GM23338 (cell line): ENCODE data around the gene TUBB3. TPM values are rescaled to one million over a fixed set of nuclear protein-coding genes. Genes with fewer than 3 reads are reported as not detected.
"Not testable (repeated sequence)": the region's sequence is repeated elsewhere in the genome, so short reads cannot be mapped to it uniquely, and the experiment has no call there.

Experiments used
- ATAC-seq: fragments of 200-7000 bp; cut with Tn5 transposase; 3 replicates; pipeline ENCODE4 v1.9.1; 2020
- DNase-seq: peaks from one replicate; pipeline ENCODE4 v3.0.0-alpha.2; 2015; ENCODE audit warnings: low spot score
- H2AFZ ChIP-seq: fragments of 200-600 bp; sonication (generic); 2 replicates; pipeline ENCODE4 v1.8.0; 2016; ENCODE audit warnings: antibody characterized with exemption, mild to moderate bottlenecking, moderate library complexity
- H3F3A ChIP-seq: fragments of 200-600 bp; sonication (generic); replicated peaks from 2 replicates; pipeline ENCODE4 v1.8.0; 2017; ENCODE audit warnings: antibody characterized with exemption, mixed run types, low read depth
- H3K27ac ChIP-seq: fragments of 200-600 bp; sonication (generic); 2 replicates; pipeline ENCODE4 v1.6.1; 2016; ENCODE audit warnings: low read depth
- H3K27me3 ChIP-seq: fragments of 200-600 bp; sonication (generic); 2 replicates; pipeline ENCODE4 v1.8.0; 2016; ENCODE audit warnings: mild to moderate bottlenecking, mixed run types, moderate library complexity; ENCODE audit not compliant: insufficient read depth
- H3K36me3 ChIP-seq: fragments of 200-600 bp; sonication (generic); 2 replicates; pipeline ENCODE4 v1.8.0; 2016; ENCODE audit warnings: mild to moderate bottlenecking; ENCODE audit not compliant: insufficient read depth
- H3K4me1 ChIP-seq: fragments of 200-600 bp; sonication (generic); 2 replicates; pipeline ENCODE4 v1.8.0; 2016; ENCODE audit warnings: mild to moderate bottlenecking, moderate library complexity; ENCODE audit not compliant: insufficient read depth
- H3K4me2 ChIP-seq: fragments of 200-600 bp; sonication (generic); 2 replicates; pipeline ENCODE4 v1.7.1; 2017; ENCODE audit warnings: mixed run types
- H3K4me3 ChIP-seq: fragments of 200-600 bp; sonication (generic); 2 replicates; pipeline ENCODE4 v1.6.1; 2016; ENCODE audit warnings: mixed run types
- H3K79me2 ChIP-seq: fragments of 200-600 bp; sonication (generic); replicated peaks from 2 replicates; pipeline ENCODE4 v1.8.0; 2017; ENCODE audit warnings: mild to moderate bottlenecking; ENCODE audit not compliant: insufficient read depth
- H3K9me2 ChIP-seq: fragments of 200-600 bp; sonication (generic); 2 replicates; pipeline ENCODE4 v1.8.0; 2017; ENCODE audit not compliant: insufficient read depth
- H4K20me1 ChIP-seq: fragments of 200-600 bp; sonication (generic); replicated peaks from 2 replicates; pipeline ENCODE4 v1.8.0; 2017; ENCODE audit warnings: mild to moderate bottlenecking; ENCODE audit not compliant: insufficient read depth
- H3K27ac Mint-ChIP-seq: 2 replicates; pipeline ENCODE4 v1.8.0; 2020; ENCODE audit warnings: inconsistent platforms, mild to moderate bottlenecking, moderate library complexity, mixed read lengths
- H3K27me3 Mint-ChIP-seq: 3 replicates; pipeline ENCODE4 v1.8.0; 2022; ENCODE audit warnings: low read depth, mild to moderate bottlenecking, moderate library complexity, mixed read lengths, inconsistent platforms; ENCODE audit not compliant: insufficient read depth, poor library complexity
- H3K36me3 Mint-ChIP-seq: 3 replicates; pipeline ENCODE4 v1.8.0; 2021; ENCODE audit warnings: low read depth, mild to moderate bottlenecking, inconsistent platforms, moderate library complexity, mixed read lengths
- H3K4me1 Mint-ChIP-seq: 3 replicates; pipeline ENCODE4 v1.8.0; 2020; ENCODE audit warnings: mild to moderate bottlenecking, inconsistent platforms, mixed read lengths
- H3K4me3 Mint-ChIP-seq: 3 replicates; pipeline ENCODE4 v1.8.0; 2021; ENCODE audit warnings: moderate library complexity, mild to moderate bottlenecking, inconsistent platforms, mixed read lengths
- H3K9me3 Mint-ChIP-seq: 3 replicates; pipeline ENCODE4 v1.8.0; 2020; ENCODE audit warnings: moderate library complexity, mild to moderate bottlenecking, inconsistent platforms, mixed read lengths
- CREB1 ChIP-seq: fragments of 250-450 bp; sonication (Bioruptor Pico); IDR thresholded peaks from 2 replicates; pipeline ENCODE4 v1.5.0; 2020; ENCODE audit warnings: low read depth, mild to moderate bottlenecking, moderate library complexity
- ETS1 ChIP-seq: IDR thresholded peaks from 2 replicates; pipeline ENCODE4 v1.6.1; 2016; ENCODE audit warnings: antibody characterized with exemption
- NANOG ChIP-seq: IDR thresholded peaks from 2 replicates; pipeline ENCODE4 v1.6.1; 2016; ENCODE audit warnings: antibody characterized with exemption, borderline replicate concordance
- STAT1 ChIP-seq: IDR thresholded peaks from one replicate; pipeline ENCODE4 v1.6.1; 2016; ENCODE audit warnings: antibody characterized with exemption; ENCODE audit not compliant: unreplicated experiment
- ZNF114 ChIP-seq: fragments of 250-450 bp; sonication (Bioruptor Pico); IDR thresholded peaks from 2 replicates; pipeline ENCODE4 v1.5.0; 2020; ENCODE audit warnings: mild to moderate bottlenecking, moderate library complexity
- ZNF331 ChIP-seq: fragments of 250-450 bp; sonication (Bioruptor Pico); IDR thresholded peaks from 2 replicates; pipeline ENCODE4 v1.5.0; 2020; ENCODE audit warnings: low read depth, mild to moderate bottlenecking, moderate library complexity
- polyA plus RNA-seq: library from polyadenylated mRNA; unstranded; fragments of >200 nt; fragmentation: Nextera tagmentation; extraction: Ambion mirVana; gene quantifications from 2 replicates; pipeline ENCODE4 v1.2.1, GENCODE V29; 2016
- total RNA-seq: library from RNA; depleted of rRNA; stranded (reverse); fragments of >200 nt; shearing (Covaris generic); gene quantifications from 2 replicates; pipeline ENCODE4 v1.2.3, GENCODE V29; 2014

TUBB3 gene
- total and polyA plus RNA-seq, 2 experiments from 2014 or later: 149 to 443 TPM

GRCh38 chr16:89873972-89874689, 49.0 kb upstream of the TUBB3 start:
- Histone ChIP-seq H4K20me1 (peaks cover 6% of the 10 kb centered on the region), H3K4me3 (peak overlapping the region; percentile 94), H3K9me2 (no peaks in the 10 kb centered on the region), H3K4me1 (no peaks in the 10 kb centered on the region), H3K36me3 (peaks cover 7% of the 10 kb centered on the region; the same call in 1 of the 2 replicates), H3K79me2 (peaks cover 43% of the 10 kb centered on the region), H2AFZ (no peak overlapping the region), H3K27me3 (peaks cover 5% of the 10 kb centered on the region; the same call in 1 of the 2 replicates), H3F3A (peaks cover 30% of the 10 kb centered on the region), H3K27ac (peak overlapping the region; percentile 100; the same call in 1 of the 2 replicates), H3K4me2 (peak overlapping the region; percentile 92)
- Mint-ChIP-seq H3K27me3 (peaks cover 24% of the 10 kb centered on the region), H3K36me3 (peaks cover 33% of the 10 kb centered on the region), H3K4me3 (peak overlapping the region; percentile 84), H3K9me3 (peaks cover 15% of the 10 kb centered on the region), H3K4me1 (peaks cover 2% of the 10 kb centered on the region; the same call in 1 of the 3 replicates), H3K27ac (peak overlapping the region; percentile 96)
- DNase-seq: peak; percentile 96
- no peak for TF ChIP-seq ETS1
- TF ChIP-seq STAT1: no peak
- no peak for TF ChIP-seq NANOG
- TF ChIP-seq ZNF331 (CRISPR knock-in tag): no peak
- no peak for TF ChIP-seq ZNF114 (CRISPR knock-in tag)
- peak; percentile 90 for TF ChIP-seq CREB1 (CRISPR knock-in tag)
- ATAC-seq: peak; percentile 65

GRCh38 chr16:89879123-89879522, 44.0 kb upstream of the TUBB3 start:
- not testable (repeated sequence) for H3K9me2 ChIP-seq, H2AFZ ChIP-seq, H3K36me3 ChIP-seq, H3K4me1 Mint-ChIP-seq, H3K27me3 ChIP-seq, H3K4me2 ChIP-seq, H3K4me3 Mint-ChIP-seq, ATAC-seq, H3K27ac Mint-ChIP-seq, H3K4me3 ChIP-seq, H3K27me3 Mint-ChIP-seq, DNase-seq, H3K27ac ChIP-seq, H3K4me1 ChIP-seq
- Histone ChIP-seq H3F3A (peaks cover 24% of the 10 kb centered on the region), H3K79me2 (peaks cover 70% of the 10 kb centered on the region), H4K20me1 (peaks cover 18% of the 10 kb centered on the region)
- peaks cover 15% of the 10 kb centered on the region for H3K9me3 Mint-ChIP-seq
- peaks cover 54% of the 10 kb centered on the region for H3K36me3 Mint-ChIP-seq

GRCh38 chr16:89880477-89881367, 42.4 kb upstream of the TUBB3 start:
- peaks cover 54% of the 10 kb centered on the region for H3K36me3 Mint-ChIP-seq
- no peaks in the 10 kb centered on the region for H3K4me1 Mint-ChIP-seq
- Histone ChIP-seq H3K9me2 (no peaks in the 10 kb centered on the region), H3K79me2 (peaks cover 56% of the 10 kb centered on the region), H3K4me1 (no peaks in the 10 kb centered on the region), H2AFZ (no peak overlapping the region), H3K36me3 (peaks cover 4% of the 10 kb centered on the region; the same call in 1 of the 2 replicates), H3F3A (peaks cover 14% of the 10 kb centered on the region), H3K27ac (0 out of 2 replicates have a peak overlapping the region, but pooled peaks have one; percentile 69), H3K4me2 (no peak overlapping the region), H3K27me3 (no peaks in the 10 kb centered on the region), H4K20me1 (peaks cover 11% of the 10 kb centered on the region), H3K4me3 (no peak overlapping the region)
- H3K27me3 Mint-ChIP-seq: no peaks in the 10 kb centered on the region
- no peak overlapping the region for H3K4me3 Mint-ChIP-seq
- DNase-seq: no peak
- no peak overlapping the region for H3K27ac Mint-ChIP-seq
- no peak for ATAC-seq
- peaks cover 3% of the 10 kb centered on the region; the same call in 2 of the 3 replicates for H3K9me3 Mint-ChIP-seq
- no peak for TF ChIP-seq ZNF114 (CRISPR knock-in tag)
- TF ChIP-seq ETS1: no peak
- TF ChIP-seq NANOG: no peak
